ENCODE data around the gene OGN. TPM values are rescaled to one million over a fixed set of nuclear protein-coding genes. Genes with fewer than 3 reads are reported as not detected.

The OGN gene
- total and polyA plus RNA-seq, 2 of the 4 experiments (the other 2 are of a cell fraction), result under 0.01 to 0.10 TPM

GRCh38 chr9:92341578-92341977 is 62.8 kb downstream of the OGN start:
- H3K79me1 ChIP-seq (ENCODE audit: low read depth in 1 of 2, low read length in 2 of 2), result no peaks in the 10 kb centered on the region
- POLR2A ChIA-PET (ENCODE audit: unreplicated experiment), result no interaction called here
- no peak overlapping the region for H4K5ac ChIP-seq (ENCODE audit: low read depth, low read length)
- in situ Hi-C loops (cut with MboI; ENCODE audit: low sequenced_read_pairs) (loop anchor here (25.0 kb wide), 1 partner anchor 446 kb away; no protein-coding TSS in a partner anchor), intact Hi-C loops (cut with micrococcal nuclease) (no loop called here), dilution Hi-C loops (cut with HindIII; ENCODE audit: low sequenced_read_pairs, unreplicated experiment) (no loop called here)
- no TSS peak for BruUV-seq (replicated peaks)
- H4K20me1 ChIP-seq (ENCODE audit: insufficient read depth, low read length), result no peaks in the 10 kb centered on the region
- H4K91ac ChIP-seq (ENCODE audit: insufficient read depth, low read depth, low read length), result no peak overlapping the region
- ATAC-seq (ENCODE audit: low read depth) (no peak), DNase-seq (no peak)
- WGBS, 2 experiments (ENCODE audit: extremely low coverage in 2 of 2, insufficient read length in 1 of 2), result 100% methylated on average over 1 of the region's 1 CpG; no CpG with 5 or more reads in 1 of the 2 experiments
- H3K4ac ChIP-seq (ENCODE audit: low read depth, low read length), result no peak overlapping the region
- H3K18ac ChIP-seq (ENCODE audit: low read depth, low read length), result no peak overlapping the region
- H3K9me3 ChIP-seq (ENCODE audit: control insufficient read depth, insufficient read depth, low read length), result no peaks in the 10 kb centered on the region
- no peak overlapping the region for H3K4me2 ChIP-seq (ENCODE audit: low read depth, low read length)
- no peak overlapping the region for H2AFZ ChIP-seq (replicated peaks; ENCODE audit: low read length, poor library complexity)
- H3K9me1 ChIP-seq (ENCODE audit: insufficient read depth, low read length), result no peaks in the 10 kb centered on the region
- H3K27ac ChIP-seq (ENCODE audit: insufficient read depth, low read length), result no peak overlapping the region
- no peaks in the 10 kb centered on the region for H3K36me3 ChIP-seq (ENCODE audit: control insufficient read depth, insufficient read depth, low read length)
- no peak overlapping the region for H3K23ac ChIP-seq (ENCODE audit: low read depth, low read length)
- CTCF ChIA-PET, result no interaction called here
- no peak overlapping the region for H2BK5ac ChIP-seq (ENCODE audit: low read depth, low read length, poor library complexity, severe bottlenecking)
- TF ChIP-seq USF2 (IDR thresholded peaks at IDR 0.05; ENCODE audit: low read depth, low read length), result no peak
- TF ChIP-seq NFE2L2 (IDR thresholded peaks at IDR 0.05; ENCODE audit: low read depth, low read length), result no peak
- TF ChIP-seq BHLHE40 (IDR thresholded peaks at IDR 0.05; ENCODE audit: low read depth, low read length), result no peak
- TF ChIP-seq RCOR1 (IDR thresholded peaks at IDR 0.05; ENCODE audit: insufficient replicate concordance, low read length), result no peak
- H3K14ac ChIP-seq (replicated peaks; ENCODE audit: low read depth, low read length), result no peak overlapping the region
- H2BK120ac ChIP-seq (ENCODE audit: low read depth, low read length), result no peak overlapping the region
- no peak overlapping the region for H4K8ac ChIP-seq (ENCODE audit: low read depth in 2 of 2, low read length in 2 of 2)
- H2BK20ac ChIP-seq (ENCODE audit: low read depth, low read length), result no peak overlapping the region
- no peak overlapping the region for H3K4me3 ChIP-seq (ENCODE audit: insufficient read depth, low read depth, low read length)
- no peak overlapping the region for H2BK15ac ChIP-seq (ENCODE audit: low read depth, low read length)
- H3K9ac ChIP-seq (ENCODE audit: low read depth, low read length), result no peak overlapping the region
- no peaks in the 10 kb centered on the region for H3K27me3 ChIP-seq (ENCODE audit: control insufficient read depth, insufficient read depth, low read length)
- no peak overlapping the region for H3K56ac ChIP-seq (ENCODE audit: extremely low read depth, insufficient read depth, low read length)
- no peak overlapping the region for H2AK9ac ChIP-seq (replicated peaks; ENCODE audit: low read depth, low read length, poor library complexity)
- H2AK5ac ChIP-seq (ENCODE audit: low read depth, low read length), result no peak overlapping the region
- peaks cover 2% of the 10 kb centered on the region; the same call in 1 of the 2 replicates for H3K4me1 ChIP-seq (ENCODE audit: control insufficient read depth, insufficient read depth, low read length)
